ENCODE results near the gene KANK2.
A peak's percentile ranks its signal among the peaks of the same experiment; 100 is the strongest.

- TF ChIP-seq, protein P1, sequence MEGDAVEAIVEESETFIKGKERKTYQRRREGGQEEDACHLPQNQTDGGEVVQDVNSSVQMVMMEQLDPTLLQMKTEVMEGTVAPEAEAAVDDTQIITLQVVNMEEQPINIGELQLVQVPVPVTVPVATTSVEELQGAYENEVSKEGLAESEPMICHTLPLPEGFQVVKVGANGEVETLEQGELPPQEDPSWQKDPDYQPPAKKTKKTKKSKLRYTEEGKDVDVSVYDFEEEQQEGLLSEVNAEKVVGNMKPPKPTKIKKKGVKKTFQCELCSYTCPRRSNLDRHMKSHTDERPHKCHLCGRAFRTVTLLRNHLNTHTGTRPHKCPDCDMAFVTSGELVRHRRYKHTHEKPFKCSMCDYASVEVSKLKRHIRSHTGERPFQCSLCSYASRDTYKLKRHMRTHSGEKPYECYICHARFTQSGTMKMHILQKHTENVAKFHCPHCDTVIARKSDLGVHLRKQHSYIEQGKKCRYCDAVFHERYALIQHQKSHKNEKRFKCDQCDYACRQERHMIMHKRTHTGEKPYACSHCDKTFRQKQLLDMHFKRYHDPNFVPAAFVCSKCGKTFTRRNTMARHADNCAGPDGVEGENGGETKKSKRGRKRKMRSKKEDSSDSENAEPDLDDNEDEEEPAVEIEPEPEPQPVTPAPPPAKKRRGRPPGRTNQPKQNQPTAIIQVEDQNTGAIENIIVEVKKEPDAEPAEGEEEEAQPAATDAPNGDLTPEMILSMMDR (IDR thresholded peaks at IDR 0.05) = peak in 1 of 6 experiments; percentile 6
- TF ChIP-seq POLR2A (IDR thresholded peaks at IDR 0.05) = no peak
Observed at GRCh38 chr19:11227195-11227886, 30.0 kb upstream of the KANK2 start.

Measured in thyroid gland (tissue), 4 donors.